ENCODE results near the gene TRAPPC12.
A peak's percentile ranks its signal among the peaks of the same experiment; 100 is the strongest.

DNA sequence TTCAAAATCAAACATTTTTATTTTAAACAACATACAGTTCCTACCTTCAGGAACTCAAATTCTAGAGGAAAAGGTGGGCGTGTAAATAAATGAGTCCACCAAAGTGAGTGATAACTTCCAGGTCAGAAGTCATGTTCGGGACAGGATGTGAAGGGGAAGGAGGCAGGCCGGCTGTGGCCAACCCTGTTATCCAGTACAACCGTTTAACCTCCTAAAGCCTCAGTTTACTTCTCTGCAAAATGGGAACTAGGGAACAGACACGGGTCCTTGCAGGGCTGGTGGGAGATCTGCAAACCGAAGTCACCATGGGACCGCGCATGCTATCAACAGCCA, 2.2 kb upstream of the TRAPPC12 start:
- TF ChIP-seq, protein P1, sequence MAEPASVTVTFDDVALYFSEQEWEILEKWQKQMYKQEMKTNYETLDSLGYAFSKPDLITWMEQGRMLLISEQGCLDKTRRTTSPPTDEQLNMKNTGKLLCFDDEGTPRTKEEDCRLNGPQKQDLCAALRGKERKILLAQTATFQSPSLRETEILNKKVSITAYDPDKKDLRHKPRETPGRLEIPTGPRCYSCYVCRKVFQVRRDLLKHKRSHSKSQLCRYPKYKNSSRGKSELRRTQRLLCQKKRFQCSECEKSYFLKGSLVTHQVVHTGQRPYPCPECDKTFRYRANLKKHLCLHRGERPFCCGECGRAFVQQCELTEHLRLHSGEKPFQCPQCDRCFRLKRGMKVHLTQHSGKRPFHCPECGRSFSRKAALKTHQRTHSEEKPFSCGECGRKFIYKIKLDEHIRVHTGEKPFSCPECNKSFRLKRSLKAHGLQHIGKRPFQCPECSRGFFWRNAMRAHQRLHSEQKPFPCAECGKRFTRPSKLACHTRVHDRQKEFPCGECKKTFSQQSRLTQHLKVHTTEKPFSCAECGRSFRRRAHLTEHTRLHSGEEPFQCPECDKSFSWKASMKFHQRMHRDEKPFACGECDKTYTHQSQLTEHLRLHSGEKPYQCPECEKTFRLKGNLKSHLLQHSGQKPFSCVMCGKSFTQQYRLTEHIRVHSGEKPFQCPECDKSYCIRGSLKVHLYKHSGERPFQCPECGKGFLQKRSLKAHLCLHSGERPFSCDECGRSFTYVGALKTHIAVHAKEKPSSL (CRISPR knock-in tag; conservative IDR thresholded peaks at IDR 0.05), result no peak
- TF ChIP-seq, protein P2, sequence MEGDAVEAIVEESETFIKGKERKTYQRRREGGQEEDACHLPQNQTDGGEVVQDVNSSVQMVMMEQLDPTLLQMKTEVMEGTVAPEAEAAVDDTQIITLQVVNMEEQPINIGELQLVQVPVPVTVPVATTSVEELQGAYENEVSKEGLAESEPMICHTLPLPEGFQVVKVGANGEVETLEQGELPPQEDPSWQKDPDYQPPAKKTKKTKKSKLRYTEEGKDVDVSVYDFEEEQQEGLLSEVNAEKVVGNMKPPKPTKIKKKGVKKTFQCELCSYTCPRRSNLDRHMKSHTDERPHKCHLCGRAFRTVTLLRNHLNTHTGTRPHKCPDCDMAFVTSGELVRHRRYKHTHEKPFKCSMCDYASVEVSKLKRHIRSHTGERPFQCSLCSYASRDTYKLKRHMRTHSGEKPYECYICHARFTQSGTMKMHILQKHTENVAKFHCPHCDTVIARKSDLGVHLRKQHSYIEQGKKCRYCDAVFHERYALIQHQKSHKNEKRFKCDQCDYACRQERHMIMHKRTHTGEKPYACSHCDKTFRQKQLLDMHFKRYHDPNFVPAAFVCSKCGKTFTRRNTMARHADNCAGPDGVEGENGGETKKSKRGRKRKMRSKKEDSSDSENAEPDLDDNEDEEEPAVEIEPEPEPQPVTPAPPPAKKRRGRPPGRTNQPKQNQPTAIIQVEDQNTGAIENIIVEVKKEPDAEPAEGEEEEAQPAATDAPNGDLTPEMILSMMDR (IDR thresholded peaks at IDR 0.05), result no peak
- no peak for TF ChIP-seq RELA (CRISPR knock-in tag; IDR thresholded peaks at IDR 0.05; ENCODE audit: borderline replicate concordance)
- 0 out of 2 replicates have a peak, but pooled peaks have one; percentile 11 for TF ChIP-seq NR2C2 (CRISPR knock-in tag; IDR thresholded peaks at IDR 0.05)
- TF ChIP-seq, protein P3, sequence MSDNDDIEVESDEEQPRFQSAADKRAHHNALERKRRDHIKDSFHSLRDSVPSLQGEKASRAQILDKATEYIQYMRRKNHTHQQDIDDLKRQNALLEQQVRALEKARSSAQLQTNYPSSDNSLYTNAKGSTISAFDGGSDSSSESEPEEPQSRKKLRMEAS (CRISPR knock-in tag; IDR thresholded peaks at IDR 0.05), result no peak
- no peak for TF ChIP-seq ETV6 (CRISPR knock-in tag; IDR thresholded peaks at IDR 0.05)
- TF ChIP-seq FOXJ3 (CRISPR knock-in tag; IDR thresholded peaks at IDR 0.05; ENCODE audit: borderline replicate concordance), result no peak
- TF ChIP-seq ZNF423 (CRISPR knock-in tag; IDR thresholded peaks at IDR 0.05), result no peak
- TF ChIP-seq, protein P4, sequence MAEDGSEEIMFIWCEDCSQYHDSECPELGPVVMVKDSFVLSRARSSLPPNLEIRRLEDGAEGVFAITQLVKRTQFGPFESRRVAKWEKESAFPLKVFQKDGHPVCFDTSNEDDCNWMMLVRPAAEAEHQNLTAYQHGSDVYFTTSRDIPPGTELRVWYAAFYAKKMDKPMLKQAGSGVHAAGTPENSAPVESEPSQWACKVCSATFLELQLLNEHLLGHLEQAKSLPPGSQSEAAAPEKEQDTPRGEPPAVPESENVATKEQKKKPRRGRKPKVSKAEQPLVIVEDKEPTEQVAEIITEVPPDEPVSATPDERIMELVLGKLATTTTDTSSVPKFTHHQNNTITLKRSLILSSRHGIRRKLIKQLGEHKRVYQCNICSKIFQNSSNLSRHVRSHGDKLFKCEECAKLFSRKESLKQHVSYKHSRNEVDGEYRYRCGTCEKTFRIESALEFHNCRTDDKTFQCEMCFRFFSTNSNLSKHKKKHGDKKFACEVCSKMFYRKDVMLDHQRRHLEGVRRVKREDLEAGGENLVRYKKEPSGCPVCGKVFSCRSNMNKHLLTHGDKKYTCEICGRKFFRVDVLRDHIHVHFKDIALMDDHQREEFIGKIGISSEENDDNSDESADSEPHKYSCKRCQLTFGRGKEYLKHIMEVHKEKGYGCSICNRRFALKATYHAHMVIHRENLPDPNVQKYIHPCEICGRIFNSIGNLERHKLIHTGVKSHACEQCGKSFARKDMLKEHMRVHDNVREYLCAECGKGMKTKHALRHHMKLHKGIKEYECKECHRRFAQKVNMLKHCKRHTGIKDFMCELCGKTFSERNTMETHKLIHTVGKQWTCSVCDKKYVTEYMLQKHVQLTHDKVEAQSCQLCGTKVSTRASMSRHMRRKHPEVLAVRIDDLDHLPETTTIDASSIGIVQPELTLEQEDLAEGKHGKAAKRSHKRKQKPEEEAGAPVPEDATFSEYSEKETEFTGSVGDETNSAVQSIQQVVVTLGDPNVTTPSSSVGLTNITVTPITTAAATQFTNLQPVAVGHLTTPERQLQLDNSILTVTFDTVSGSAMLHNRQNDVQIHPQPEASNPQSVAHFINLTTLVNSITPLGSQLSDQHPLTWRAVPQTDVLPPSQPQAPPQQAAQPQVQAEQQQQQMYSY (CRISPR knock-in tag; IDR thresholded peaks at IDR 0.05), result no peak
- TF ChIP-seq, protein P5, sequence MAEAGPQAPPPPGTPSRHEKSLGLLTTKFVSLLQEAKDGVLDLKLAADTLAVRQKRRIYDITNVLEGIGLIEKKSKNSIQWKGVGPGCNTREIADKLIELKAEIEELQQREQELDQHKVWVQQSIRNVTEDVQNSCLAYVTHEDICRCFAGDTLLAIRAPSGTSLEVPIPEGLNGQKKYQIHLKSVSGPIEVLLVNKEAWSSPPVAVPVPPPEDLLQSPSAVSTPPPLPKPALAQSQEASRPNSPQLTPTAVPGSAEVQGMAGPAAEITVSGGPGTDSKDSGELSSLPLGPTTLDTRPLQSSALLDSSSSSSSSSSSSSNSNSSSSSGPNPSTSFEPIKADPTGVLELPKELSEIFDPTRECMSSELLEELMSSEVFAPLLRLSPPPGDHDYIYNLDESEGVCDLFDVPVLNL (CRISPR knock-in tag; IDR thresholded peaks at IDR 0.05; ENCODE audit: borderline replicate concordance, low read depth), result no peak
